Type B pancreatic cell (in vitro differentiated cells): Measurements from ENCODE around the gene ZNF425. TPM values are rescaled to one million over a fixed set of nuclear protein-coding genes. Genes with fewer than 3 reads are reported as not detected.

Source experiments
- DNase-seq: peaks from one replicate; pipeline ENCODE4 v3.0.0; 2021; ENCODE audit warnings: mixed read lengths; ENCODE audit not compliant: unreplicated experiment; ENCODE audit errors: extremely low spot score
- H3K27ac Mint-ChIP-seq: 2 replicates; pipeline ENCODE4 v1.8.0; 2021; ENCODE audit warnings: mild to moderate bottlenecking, mixed read lengths
- H3K27me3 Mint-ChIP-seq: 2 replicates; pipeline ENCODE4 v1.8.0; 2021; ENCODE audit warnings: mixed read lengths
- H3K36me3 Mint-ChIP-seq: 2 replicates; pipeline ENCODE4 v1.8.0; 2021; ENCODE audit warnings: mixed read lengths
- H3K4me1 Mint-ChIP-seq: one replicate; pipeline ENCODE4 v1.8.0; 2021; ENCODE audit warnings: mixed read lengths; ENCODE audit not compliant: unreplicated experiment
- H3K4me3 Mint-ChIP-seq: 2 replicates; pipeline ENCODE4 v1.8.0; 2021; ENCODE audit warnings: mild to moderate bottlenecking, mixed read lengths
- H3K9me3 Mint-ChIP-seq: 2 replicates; pipeline ENCODE4 v1.8.0; 2021; ENCODE audit warnings: mixed read lengths
- CTCF ChIP-seq: fragments of 200-600 bp; sonication (generic); conservative IDR thresholded peaks from 2 replicates; pipeline ENCODE4 v1.5.0; 2021; ENCODE audit warnings: antibody characterized with exemption, mild to moderate bottlenecking
- total RNA-seq: library from RNA; stranded (reverse); gene quantifications from 2 replicates; pipeline ENCODE4 v1.2.1, GENCODE V29; 2021; ENCODE audit warnings: low replicate concordance

Gene ZNF425
- total RNA-seq, 1 donor from 2014 or later: 7.0 TPM

- Mint-ChIP-seq H3K9me3 (no peaks in the 10 kb centered on the region), H3K4me1 (no peaks in the 10 kb centered on the region), H3K36me3 (peaks cover 16% of the 10 kb centered on the region), H3K4me3 (no peak overlapping the region), H3K27ac (no peak overlapping the region), H3K27me3 (no peaks in the 10 kb centered on the region)
- no peak for DNase-seq
- TF ChIP-seq CTCF: no peak
Observed at GRCh38 chr7:149166630-149167352, 40.7 kb upstream of the ZNF425 start.

- no peak for DNase-seq
- Mint-ChIP-seq H3K36me3 (peaks cover 21% of the 10 kb centered on the region), H3K4me1 (no peaks in the 10 kb centered on the region), H3K9me3 (no peaks in the 10 kb centered on the region), H3K27me3 (no peaks in the 10 kb centered on the region), H3K4me3 (no peak overlapping the region), H3K27ac (no peak overlapping the region)
- no peak for TF ChIP-seq CTCF
Observed at GRCh38 chr7:149166142-149166541, 40.0 kb upstream of the ZNF425 start.

- Mint-ChIP-seq H3K36me3 (peaks cover 25% of the 10 kb centered on the region), H3K4me3 (no peak overlapping the region), H3K9me3 (no peaks in the 10 kb centered on the region), H3K4me1 (no peaks in the 10 kb centered on the region), H3K27ac (peak overlapping the region; percentile 53), H3K27me3 (no peaks in the 10 kb centered on the region)
- no peak for TF ChIP-seq CTCF
- DNase-seq: no peak
Observed at GRCh38 chr7:149161241-149161848, 35.2 kb upstream of the ZNF425 start.

- Mint-ChIP-seq H3K9me3 (no peaks in the 10 kb centered on the region), H3K27me3 (no peaks in the 10 kb centered on the region), H3K4me1 (peaks cover 6% of the 10 kb centered on the region), H3K36me3 (peaks cover 43% of the 10 kb centered on the region), H3K4me3 (no peak overlapping the region), H3K27ac (no peak overlapping the region)
- no peak for TF ChIP-seq CTCF
- no peak for DNase-seq
Observed at GRCh38 chr7:149156898-149157297, 30.8 kb upstream of the ZNF425 start.

- H3K27me3 Mint-ChIP-seq: no peaks in the 10 kb centered on the region
- H3K4me3 Mint-ChIP-seq: peak overlapping the region; percentile 52
- H3K27ac Mint-ChIP-seq: peak overlapping the region; percentile 41
- H3K4me1 Mint-ChIP-seq: peaks cover 17% of the 10 kb centered on the region
- no peaks in the 10 kb centered on the region for H3K9me3 Mint-ChIP-seq
- H3K36me3 Mint-ChIP-seq: peaks cover 42% of the 10 kb centered on the region
- no peak for TF ChIP-seq CTCF
- no peak for DNase-seq
Observed at GRCh38 chr7:149154056-149154455, 27.9 kb upstream of the ZNF425 start.
